HepG2 (cell line): Measurements from ENCODE around the gene HNRNPM. TPM values are rescaled to one million over a fixed set of nuclear protein-coding genes. Genes with fewer than 3 reads are reported as not detected.

Experiments
- AGO2 ChIP-seq: fragments of 200-400 bp; formaldehyde crosslinking; optimal IDR thresholded peaks from 2 replicates; pipeline ENCODE3; 2017; ENCODE audit warnings: mild to moderate bottlenecking, low read depth, low read length, moderate library complexity
- BCL6 ChIP-seq: IDR thresholded peaks from 2 replicates; pipeline ENCODE4 v1.6.1; 2016; ENCODE audit warnings: missing genetic modification reagents, missing compliant biosample characterization
- CEBPG ChIP-seq: IDR thresholded peaks from 2 replicates; pipeline ENCODE4 v1.6.1; 2016
- CREM ChIP-seq, 2 experiments: sonication (generic) in 1 of 2; formaldehyde crosslinking in 1 of 2; IDR thresholded peaks; 2 replicates each; pipeline versions ENCODE4 v1.4.0 to v1.6.1; 2016 to 2020; ENCODE audit warnings: antibody characterized with exemption in 1 of 2, mild to moderate bottlenecking in 1 of 2, missing genetic modification reagents in 1 of 2
- FOXK1 ChIP-seq: sonication (generic); formaldehyde crosslinking; IDR thresholded peaks from 2 replicates; pipeline ENCODE4 v1.4.0; 2020; ENCODE audit warnings: low read depth, missing genetic modification reagents, borderline replicate concordance
- HIVEP1 ChIP-seq: sonication (generic); formaldehyde crosslinking; IDR thresholded peaks from 2 replicates; pipeline ENCODE4 v1.4.0; 2020; ENCODE audit warnings: mild to moderate bottlenecking, missing genetic modification reagents
- HOXA5 ChIP-seq: sonication (generic); formaldehyde crosslinking; IDR thresholded peaks from 2 replicates; pipeline ENCODE4 v1.4.0; 2020; ENCODE audit warnings: missing genetic modification reagents
- JUNB ChIP-seq: sonication (generic); formaldehyde crosslinking; IDR thresholded peaks from 2 replicates; pipeline ENCODE4 v1.8.0; 2022; ENCODE audit warnings: missing genetic modification reagents, mild to moderate bottlenecking, borderline replicate concordance
- MLX ChIP-seq: IDR thresholded peaks from 2 replicates; pipeline ENCODE4 v1.6.1; 2016
- MZF1 ChIP-seq: sonication (generic); formaldehyde crosslinking; IDR thresholded peaks from 2 replicates; pipeline ENCODE4 v1.8.1; 2023; ENCODE audit warnings: mild to moderate bottlenecking, missing genetic modification reagents, borderline replicate concordance
- PHF5A ChIP-seq: IDR thresholded peaks from one replicate; pipeline ENCODE4 v1.6.1; 2018; ENCODE audit warnings: low read depth, missing genetic modification reagents; ENCODE audit not compliant: unreplicated experiment
- SOX13 ChIP-seq, 3 experiments: fragments of 450-650 bp in 1 of 3; sonication (generic) in 1 of 3; formaldehyde crosslinking in 1 of 3; IDR thresholded peaks in 2 of 3; conservative IDR thresholded peaks in 1 of 3; 2 replicates each; pipeline versions ENCODE4 v1.5.0 to v1.6.1; 2016 to 2020; ENCODE audit warnings: antibody characterized with exemption in 1 of 3, mild to moderate bottlenecking in 1 of 3, missing compliant biosample characterization in 1 of 3, missing genetic modification reagents in 1 of 3, moderate library complexity in 1 of 3
- SPEN ChIP-seq: sonication (generic); formaldehyde crosslinking; IDR thresholded peaks from 2 replicates; pipeline ENCODE4 v1.5.1; 2020; ENCODE audit warnings: low read depth, mild to moderate bottlenecking, missing genetic modification reagents
- STAG1 ChIP-seq: sonication (generic); formaldehyde crosslinking; IDR thresholded peaks from 2 replicates; pipeline ENCODE4 v1.4.0; 2020; ENCODE audit warnings: missing genetic modification reagents
- SUZ12 ChIP-seq: fragments of 150-350 bp; IDR thresholded peaks from 2 replicates; pipeline ENCODE4 v1.6.1; 2014; ENCODE audit warnings: low read depth, low read length
- TAF15 ChIP-seq: fragments of 200-400 bp; formaldehyde crosslinking; IDR thresholded peaks from one replicate; pipeline ENCODE4 v1.6.1; 2018; ENCODE audit warnings: mild to moderate bottlenecking, low read depth, low read length; ENCODE audit not compliant: poor library complexity, severe bottlenecking
- THRA ChIP-seq: sonication (generic); formaldehyde crosslinking; IDR thresholded peaks from 2 replicates; pipeline ENCODE4 v1.4.0; 2020; ENCODE audit warnings: missing genetic modification reagents, borderline replicate concordance
- YEATS4 ChIP-seq: sonication (generic); formaldehyde crosslinking; IDR thresholded peaks from 2 replicates; pipeline ENCODE4 v1.4.0; 2020; ENCODE audit warnings: missing genetic modification reagents, borderline replicate concordance
- ZNF121 ChIP-seq: sonication (generic); formaldehyde crosslinking; IDR thresholded peaks from 2 replicates; pipeline ENCODE4 v1.5.0; 2020; ENCODE audit warnings: mild to moderate bottlenecking, missing genetic modification reagents
- ZNF230 ChIP-seq: sonication (generic); formaldehyde crosslinking; IDR thresholded peaks from 2 replicates; pipeline ENCODE4 v1.4.0; 2020; ENCODE audit warnings: mild to moderate bottlenecking, missing genetic modification reagents
- ZNF251 ChIP-seq: sonication (generic); formaldehyde crosslinking; IDR thresholded peaks from 2 replicates; pipeline ENCODE4 v1.9.0; 2021; ENCODE audit warnings: mild to moderate bottlenecking, missing genetic modification reagents
- ZNF264 ChIP-seq: sonication (generic); formaldehyde crosslinking; IDR thresholded peaks from 2 replicates; pipeline ENCODE4 v1.4.0; 2020; ENCODE audit warnings: missing genetic modification reagents
- ZNF281 ChIP-seq: sonication (generic); formaldehyde crosslinking; IDR thresholded peaks from 2 replicates; pipeline ENCODE4 v1.4.0; 2020; ENCODE audit warnings: missing genetic modification reagents, borderline replicate concordance
- ZNF292 ChIP-seq: sonication (generic); formaldehyde crosslinking; IDR thresholded peaks from 2 replicates; pipeline ENCODE4 v1.8.1; 2022; ENCODE audit warnings: mild to moderate bottlenecking, low read depth, missing genetic modification reagents, borderline replicate concordance
- ZNF3 ChIP-seq: IDR thresholded peaks from 2 replicates; pipeline ENCODE4 v1.7.0; 2017; ENCODE audit warnings: inconsistent platforms
- ZNF746 ChIP-seq: sonication (generic); formaldehyde crosslinking; IDR thresholded peaks from 2 replicates; pipeline ENCODE4 v1.8.0; 2022; ENCODE audit warnings: mild to moderate bottlenecking, missing genetic modification reagents
- ZNF879 ChIP-seq: sonication (generic); formaldehyde crosslinking; IDR thresholded peaks from 2 replicates; pipeline ENCODE4 v1.8.1; 2023; ENCODE audit warnings: missing genetic modification reagents
- ZSCAN9 ChIP-seq: IDR thresholded peaks from 2 replicates; pipeline ENCODE4 v1.6.1; 2016; ENCODE audit warnings: borderline replicate concordance
- polyA plus RNA-seq, 8 experiments: library from polyadenylated mRNA; depleted of rRNA in 3 of 8; stranded (reverse) in 7 of 8; unstranded in 1 of 8; fragments of >200 nt; fragmentation: Illumina TruSeq in 4 of 8; extraction: Trizol in 4 of 8; gene quantifications; 2 replicates each; pipeline versions ENCODE4 v1.2.1 to v1.2.3, GENCODE V29; 2011 to 2016; ENCODE audit warnings: low read depth in 4 of 8, missing spikeins in 1 of 8, mixed read lengths in 1 of 8; ENCODE audit not compliant: insufficient read depth in 1 of 8
- total RNA-seq, 5 experiments: library from RNA; depleted of rRNA; stranded (reverse); fragments of >200 nt; fragmentation: Illumina TruSeq; extraction: Trizol; gene quantifications; 2 replicates each; pipeline ENCODE4 v1.2.3, GENCODE V29; 2016; ENCODE audit warnings: low read depth in 1 of 5

HNRNPM gene
- total and polyA plus RNA-seq, 2 of the 13 experiments (the other 11 are each of a cell fraction or from before 2014, with no cell fraction given) = 56.7 to 102 TPM

- TF ChIP-seq ZSCAN9 (CRISPR knock-in tag) (no peak), ZNF746 (CRISPR knock-in tag) (no peak), HIVEP1 (CRISPR knock-in tag) (no peak), ZNF879 (CRISPR knock-in tag) (no peak), ZNF292 (CRISPR knock-in tag) (peak; percentile 53; the same call in 1 of the 2 replicates), SOX13 (IDR thresholded peaks at IDR 0.05) (no peak), SOX13 (CRISPR knock-in tag; conservative IDR thresholded peaks at IDR 0.05 in 1 of 2, IDR thresholded peaks at IDR 0.05 in 1 of 2) (peak in 1 of 2 experiments; percentile 43; a peak in 1 of 4 replicates), ZNF3 (CRISPR knock-in tag) (peak; percentile 63; the same call in 1 of the 2 replicates), THRA (CRISPR knock-in tag) (peak; percentile 23; the same call in 1 of the 2 replicates), AGO2 (no peak), MZF1 (CRISPR knock-in tag) (no peak), JUNB (CRISPR knock-in tag) (peak; percentile 48; the same call in 1 of the 2 replicates), YEATS4 (CRISPR knock-in tag) (no peak), BCL6 (CRISPR knock-in tag) (peak; percentile 28; the same call in 1 of the 2 replicates), ZNF281 (CRISPR knock-in tag) (no peak), ZNF264 (CRISPR knock-in tag) (no peak), TAF15 (no peak), MLX (CRISPR knock-in tag) (0 out of 2 replicates have a peak, but pooled peaks have one; percentile 39), SUZ12 (no peak), ZNF121 (CRISPR knock-in tag) (no peak), ZNF230 (0 out of 2 replicates have a peak, but pooled peaks have one; percentile 49), HOXA5 (CRISPR knock-in tag) (no peak), CEBPG (CRISPR knock-in tag) (peak; percentile 57), CREM (IDR thresholded peaks at IDR 0.05) (0 out of 2 replicates have a peak, but pooled peaks have one; percentile 40), CREM (CRISPR knock-in tag; IDR thresholded peaks at IDR 0.05) (no peak), FOXK1 (peak; percentile 62; the same call in 1 of the 2 replicates), SPEN (CRISPR knock-in tag) (no peak; the same call in 1 of the 2 replicates), PHF5A (no peak), STAG1 (no peak), ZNF251 (CRISPR knock-in tag) (no peak)
Observed at GRCh38 chr19:8423817-8424223, 21.0 kb upstream of the HNRNPM start (continued).
